H1 (cell line): ENCODE measurements around the gene ABCA2. TPM values are rescaled to one million over a fixed set of nuclear protein-coding genes. Genes with fewer than 3 reads are reported as not detected.

Experiments
- CTCF ChIA-PET: fragments of 300-600 bp; sonication (Branson Sonifier 250); formaldehyde crosslinking; loops from one replicate; lab custom pipeline; 2021; ENCODE audit not compliant: partially characterized antibody; lab: Charles Lee
- POLR2A ChIA-PET: fragments of 300-600 bp; sonication (Branson Sonifier 250); formaldehyde crosslinking; loops from one replicate; lab custom pipeline; 2021; ENCODE audit warnings: inconsistent platforms; ENCODE audit not compliant: partially characterized antibody; lab: Charles Lee
- DNase-seq, 2 experiments: peaks; one replicate each; pipeline versions ENCODE4 v3.0.0 to v3.0.0-alpha.2; 2010 to 2022; ENCODE audit warnings: low spot score in 2 of 2, low read depth in 1 of 2, mixed read lengths in 1 of 2
- FAIRE-seq: peaks from 2 replicates; lab custom pipeline; 2011; peaks lifted over from hg19 to GRCh38; lab: Jason Lieb, UNC
- H2AFZ ChIP-seq: 2 replicates; pipeline ENCODE4 v1.8.1; 2012; ENCODE audit warnings: low read length, inconsistent platforms
- H2AK5ac ChIP-seq: 2 replicates; pipeline ENCODE4 v1.6.1; 2013; ENCODE audit warnings: low read depth, low read length
- H2BK120ac ChIP-seq: replicated peaks from 2 replicates; pipeline ENCODE3; 2013; ENCODE audit warnings: low read depth, low read length, inconsistent platforms
- H2BK12ac ChIP-seq: 2 replicates; pipeline ENCODE4 v1.6.1; 2013; ENCODE audit warnings: low read depth, low read length
- H2BK15ac ChIP-seq: 2 replicates; pipeline ENCODE4 v1.6.1; 2013; ENCODE audit warnings: low read length
- H2BK20ac ChIP-seq: 2 replicates; pipeline ENCODE4 v1.6.1; 2013; ENCODE audit warnings: low read length
- H2BK5ac ChIP-seq: 2 replicates; pipeline ENCODE4 v1.6.1; 2013; ENCODE audit warnings: low read depth, low read length
- H3K14ac ChIP-seq: 2 replicates; pipeline ENCODE4 v1.6.1; 2013; ENCODE audit warnings: inconsistent platforms; ENCODE audit not compliant: insufficient read length
- H3K18ac ChIP-seq: 2 replicates; pipeline ENCODE4 v1.6.1; 2013; ENCODE audit warnings: low read length; ENCODE audit errors: extremely low read depth
- H3K23ac ChIP-seq: 2 replicates; pipeline ENCODE4 v1.6.1; 2013; ENCODE audit warnings: inconsistent platforms; ENCODE audit not compliant: insufficient read length
- H3K23me2 ChIP-seq: 2 replicates; pipeline ENCODE4 v1.6.1; 2013; ENCODE audit warnings: low read depth, low read length
- H3K27ac ChIP-seq: 2 replicates; pipeline ENCODE4 v1.6.1; 2011; ENCODE audit warnings: low read depth, low read length, inconsistent platforms
- H3K27me3 ChIP-seq, 4 experiments: replicated peaks in 1 of 4; 1 replicate in 1 of 4; 2 replicates in 3 of 4; pipeline versions ENCODE4 v1.6.1 to v1.8.1; 2011 to 2013; ENCODE audit warnings: low read length in 3 of 4, mild to moderate bottlenecking in 3 of 4, inconsistent platforms in 2 of 4, mixed read lengths in 2 of 4, moderate library complexity in 1 of 4; ENCODE audit not compliant: control insufficient read depth in 3 of 4, insufficient read depth in 3 of 4; ENCODE audit errors: extremely low read depth in 1 of 4
- H3K36me3 ChIP-seq, 4 experiments: 2 replicates each; pipeline versions ENCODE4 v1.6.1 to v1.8.1; 2011 to 2013; ENCODE audit warnings: mild to moderate bottlenecking in 4 of 4, low read length in 3 of 4, moderate library complexity in 2 of 4, control low read depth in 1 of 4, inconsistent platforms in 1 of 4; ENCODE audit not compliant: insufficient read depth in 4 of 4, control insufficient read depth in 2 of 4
- H3K4ac ChIP-seq: replicated peaks from 2 replicates; pipeline ENCODE3; 2013; ENCODE audit warnings: low read length, low read depth, mixed read lengths, inconsistent platforms; ENCODE audit not compliant: insufficient read length
- H3K4me1 ChIP-seq, 4 experiments: replicated peaks in 1 of 4; 1 replicate in 1 of 4; 2 replicates in 3 of 4; pipeline versions ENCODE4 v1.6.1 to v1.8.1; 2011 to 2013; ENCODE audit warnings: low read length in 3 of 4, inconsistent platforms in 2 of 4, mixed read lengths in 1 of 4; ENCODE audit not compliant: insufficient read depth in 4 of 4, control insufficient read depth in 3 of 4
- H3K4me2 ChIP-seq, 2 experiments: 2 replicates each; pipeline versions ENCODE4 v1.6.1 to v1.8.1; 2011 to 2013; ENCODE audit warnings: low read depth in 2 of 2, low read length in 2 of 2, control low read depth in 1 of 2, inconsistent platforms in 1 of 2, mild to moderate bottlenecking in 1 of 2; ENCODE audit not compliant: insufficient read depth in 1 of 2
- H3K4me3 ChIP-seq, 4 experiments: fragments of 200-600, 300-600 bp in 1 of 4; sonication (generic), shearing (Covaris generic), sonication (Bioruptor Twin) in 1 of 4; 2 replicates each; pipeline versions ENCODE4 v1.5.1 to v1.8.1; 2011 to 2016; ENCODE audit warnings: low read length in 4 of 4, low read depth in 3 of 4, control low read depth in 2 of 4, inconsistent platforms in 2 of 4, mild to moderate bottlenecking in 2 of 4, mixed read lengths in 1 of 4, moderate library complexity in 1 of 4; ENCODE audit not compliant: insufficient read depth in 2 of 4; ENCODE audit errors: extremely low read depth in 1 of 4
- H3K56ac ChIP-seq: replicated peaks from 2 replicates; pipeline ENCODE3; 2013; ENCODE audit warnings: low read depth, mild to moderate bottlenecking, mixed read lengths, low read length, inconsistent platforms; ENCODE audit not compliant: insufficient read length
- H3K79me1 ChIP-seq: 2 replicates; pipeline ENCODE4 v1.6.1; 2013; ENCODE audit warnings: low read depth, low read length, control low read depth
- H3K79me2 ChIP-seq, 2 experiments: 2 replicates each; pipeline versions ENCODE4 v1.6.1 to v1.8.1; 2012 to 2013; ENCODE audit warnings: low read length in 2 of 2, mild to moderate bottlenecking in 2 of 2, inconsistent platforms in 1 of 2; ENCODE audit not compliant: insufficient read depth in 2 of 2, control insufficient read depth in 1 of 2
- H3K9ac ChIP-seq, 4 experiments: replicated peaks in 1 of 4; 1 replicate in 1 of 4; 2 replicates in 3 of 4; pipeline versions ENCODE4 v1.6.1 to v1.8.1; 2011 to 2013; ENCODE audit warnings: low read depth in 3 of 4, low read length in 3 of 4, control low read depth in 2 of 4, mild to moderate bottlenecking in 2 of 4, moderate library complexity in 2 of 4, inconsistent platforms in 1 of 4; ENCODE audit errors: extremely low read depth in 1 of 4
- H3K9me3 ChIP-seq, 2 experiments: 2 replicates each; pipeline versions ENCODE4 v1.6.1 to v1.8.1; 2012 to 2013; ENCODE audit warnings: mild to moderate bottlenecking in 2 of 2, moderate library complexity in 2 of 2, control low read depth in 1 of 2, inconsistent platforms in 1 of 2, low read depth in 1 of 2, low read length in 1 of 2, mixed read lengths in 1 of 2; ENCODE audit not compliant: insufficient read depth in 2 of 2
- H4K20me1 ChIP-seq, 2 experiments: replicated peaks in 1 of 2; 2 replicates each; pipeline versions ENCODE3 to v1.8.1; 2011 to 2013; ENCODE audit warnings: inconsistent platforms in 2 of 2, low read length in 2 of 2, mild to moderate bottlenecking in 1 of 2; ENCODE audit not compliant: insufficient read depth in 2 of 2, control insufficient read depth in 1 of 2
- H4K5ac ChIP-seq: 2 replicates; pipeline ENCODE4 v1.6.1; 2013; ENCODE audit warnings: low read length, low read depth, mixed read lengths, inconsistent platforms; ENCODE audit not compliant: insufficient read length
- H4K8ac ChIP-seq: 2 replicates; pipeline ENCODE4 v1.8.0; 2013; ENCODE audit warnings: mild to moderate bottlenecking, moderate library complexity, low read length, inconsistent platforms; ENCODE audit not compliant: insufficient read depth; ENCODE audit errors: extremely low read depth
- H4K91ac ChIP-seq: replicated peaks from 2 replicates; pipeline ENCODE3; 2013; ENCODE audit warnings: low read length, mixed read lengths, inconsistent platforms; ENCODE audit not compliant: insufficient read length
- BCL11A ChIP-seq, 2 experiments: IDR thresholded peaks; one replicate each; pipeline ENCODE4 v1.6.1; 2011; ENCODE audit warnings: low read depth in 2 of 2, low read length in 2 of 2, mild to moderate bottlenecking in 2 of 2
- BRCA1 ChIP-seq: IDR thresholded peaks from 2 replicates; pipeline ENCODE4 v1.6.1; 2012; ENCODE audit warnings: low read depth, low read length, improper control_type of control experiment
- GABPA ChIP-seq: IDR thresholded peaks from 2 replicates; pipeline ENCODE4 v1.6.1; 2011; ENCODE audit warnings: mild to moderate bottlenecking, low read length, moderate library complexity, borderline replicate concordance; ENCODE audit not compliant: insufficient read depth
- SIN3A ChIP-seq, 2 experiments: IDR thresholded peaks in 1 of 2; conservative IDR thresholded peaks in 1 of 2; 2 replicates each; pipeline ENCODE4 v1.6.1; 2011 to 2012; ENCODE audit warnings: low read length in 2 of 2, improper control_type of control experiment in 1 of 2, low read depth in 1 of 2, mild to moderate bottlenecking in 1 of 2
- WGBS, 2 experiments: shearing (Covaris generic) in 1 of 2; methylation state at CpG; one replicate each; pipeline versions ENCODE4 v1.1.6 to v1.1.7; 2013 to 2015; ENCODE audit warnings: low lambda C conversion rate in 2 of 2, mixed read lengths in 2 of 2, inconsistent platforms in 1 of 2, low coverage in 1 of 2, missing lambda C conversion rate in 1 of 2; ENCODE audit not compliant: insufficient replicate concordance in 2 of 2, insufficient coverage in 1 of 2, insufficient read length in 1 of 2; ENCODE audit errors: extremely low coverage in 1 of 2, missing lambda C conversion rate in 1 of 2; 5-methylcytosine and 5-hydroxymethylcytosine counted together
- polyA plus RNA-seq, 7 experiments: library from polyadenylated mRNA; depleted of rRNA in 3 of 7; stranded (reverse) in 5 of 7; unstranded in 2 of 7; fragments of >200 nt in 5 of 7; fragments of 200-250 nt in 2 of 7; gene quantifications; 1 replicate in 5 of 7; 2 replicates in 1 of 7; 4 replicates in 1 of 7; pipeline versions ENCODE4 v1.2.1 to v1.2.3, GENCODE V29; 2011 to 2013; ENCODE audit warnings: missing spikeins in 2 of 7, mixed read lengths in 2 of 7
- total RNA-seq: library from RNA; stranded (reverse); fragmentation: NEBNext Ultra II Directional; extraction: Animal tissue kit (Norgen Biotek cat#: 25700); gene quantifications from 2 replicates; pipeline ENCODE4 v1.2.1, GENCODE V29; 2021

ABCA2 gene
- total and polyA plus RNA-seq, 2 of the 8 experiments (the other 6 are each of a cell fraction or from before 2014, with no cell fraction given): 12.5 to 14.3 TPM

- Histone ChIP-seq H3K79me1 (no peaks in the 10 kb centered on the region), H3K4ac (no peak overlapping the region), H2BK20ac (no peak overlapping the region), H3K4me1 (peaks cover 0 to 23% (median 14%) of the 10 kb centered on the region in 4 experiments; a peak in 5 of 7 replicates), H3K9ac (no peak overlapping the region), H3K36me3 (no peaks in the 10 kb centered on the region), H2AFZ (no peak overlapping the region), H2BK5ac (no peak overlapping the region), H3K14ac (no peak overlapping the region), H4K5ac (no peak overlapping the region), H3K23me2 (peaks cover 10% of the 10 kb centered on the region; the same call in 1 of the 2 replicates), H2BK15ac (no peak overlapping the region), H2BK12ac (no peak overlapping the region), H3K4me2 (no peak overlapping the region), H3K27me3 (peaks cover 21 to 77% (median 59%) of the 10 kb centered on the region in 4 experiments), H3K56ac (no peak overlapping the region), H3K18ac (no peak overlapping the region), H2BK120ac (no peak overlapping the region), H3K4me3 (no peak overlapping the region), H3K27ac (no peak overlapping the region), H3K79me2 (no peaks in the 10 kb centered on the region), H4K20me1 (peaks cover 1 to 13% of the 10 kb centered on the region in 2 experiments), H4K91ac (no peak overlapping the region), H3K9me3 (no peaks in the 10 kb centered on the region), H3K23ac (no peak overlapping the region), H2AK5ac (no peak overlapping the region), H4K8ac (no peak overlapping the region)
- TF ChIP-seq SIN3A (conservative IDR thresholded peaks at IDR 0.05 in 1 of 2, IDR thresholded peaks at IDR 0.05 in 1 of 2; ENCODE audit: low read depth in 1 of 2, low read length in 2 of 2): no peak
- no peak for TF ChIP-seq BRCA1
- no peak for TF ChIP-seq BCL11A (IDR thresholded peaks at IDR 0.05; ENCODE audit: low read depth in 2 of 2, low read length in 2 of 2)
- no peak for TF ChIP-seq GABPA
- DNase-seq: no peak
- 83% methylated on average over 1 of the region's 8 CpGs; no CpG with 5 or more reads in 1 of the 2 experiments for WGBS, 2 experiments
- FAIRE-seq: no peak
- ChIA-PET CTCF (interaction anchor here (0.6 to 7.6 kb wide), 11 partner anchors 10 to 190 kb away, joined by 3 to 291 read pairs (median 4); partner anchors contain the start of genes ABCA2 and SAPCD2), POLR2A (interaction anchor here (0.6 to 1.5 kb wide), 6 partner anchors 8 to 325 kb away, joined by 3 to 4 read pairs (median 3); no protein-coding TSS in a partner anchor)
Measured at GRCh38 chr9:137052293-137052692, 24.3 kb upstream of the ABCA2 start.
